OCI-LY3 (cell line): Measurements from ENCODE around the gene DDIT4.

Experiments
- EZH2phosphoT487 ChIP-seq: fragments of 200-600 bp; shearing (Covaris generic); IDR thresholded peaks from 2 replicates; pipeline ENCODE4 v1.6.1; 2018; ENCODE audit warnings: antibody characterized with exemption, mixed run types, low read depth
- TF ChIP-seq, protein P1 (sequence below): fragments of 200-600, 300-600 bp; sonication (generic); IDR thresholded peaks from 2 replicates; pipeline ENCODE4 v1.5.1; 2014; ENCODE audit warnings: antibody characterized with exemption, low read length, low read depth

DNA sequence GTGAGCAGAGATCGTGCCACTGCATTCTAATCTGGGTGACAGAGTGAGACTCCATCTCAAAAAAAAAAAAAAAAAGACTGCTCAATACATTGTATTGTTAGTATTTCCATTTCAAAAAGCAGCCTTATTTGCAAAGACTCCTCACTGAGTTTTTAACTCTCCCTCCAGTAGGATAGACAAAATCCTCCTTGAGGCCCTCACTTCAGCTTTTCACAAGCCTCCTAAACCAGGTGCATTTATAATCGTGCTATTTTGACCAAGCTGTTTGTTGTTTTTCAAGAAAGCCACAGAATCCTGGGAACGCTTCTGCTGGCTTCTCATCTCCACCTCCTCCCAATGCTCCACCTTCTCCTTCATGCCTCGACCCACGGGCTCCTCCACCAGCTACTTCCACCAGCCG, 6.3 kb upstream of the DDIT4 start:
- TF ChIP-seq, protein P1, sequence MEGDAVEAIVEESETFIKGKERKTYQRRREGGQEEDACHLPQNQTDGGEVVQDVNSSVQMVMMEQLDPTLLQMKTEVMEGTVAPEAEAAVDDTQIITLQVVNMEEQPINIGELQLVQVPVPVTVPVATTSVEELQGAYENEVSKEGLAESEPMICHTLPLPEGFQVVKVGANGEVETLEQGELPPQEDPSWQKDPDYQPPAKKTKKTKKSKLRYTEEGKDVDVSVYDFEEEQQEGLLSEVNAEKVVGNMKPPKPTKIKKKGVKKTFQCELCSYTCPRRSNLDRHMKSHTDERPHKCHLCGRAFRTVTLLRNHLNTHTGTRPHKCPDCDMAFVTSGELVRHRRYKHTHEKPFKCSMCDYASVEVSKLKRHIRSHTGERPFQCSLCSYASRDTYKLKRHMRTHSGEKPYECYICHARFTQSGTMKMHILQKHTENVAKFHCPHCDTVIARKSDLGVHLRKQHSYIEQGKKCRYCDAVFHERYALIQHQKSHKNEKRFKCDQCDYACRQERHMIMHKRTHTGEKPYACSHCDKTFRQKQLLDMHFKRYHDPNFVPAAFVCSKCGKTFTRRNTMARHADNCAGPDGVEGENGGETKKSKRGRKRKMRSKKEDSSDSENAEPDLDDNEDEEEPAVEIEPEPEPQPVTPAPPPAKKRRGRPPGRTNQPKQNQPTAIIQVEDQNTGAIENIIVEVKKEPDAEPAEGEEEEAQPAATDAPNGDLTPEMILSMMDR = no peak
- TF ChIP-seq EZH2phosphoT487 = no peak
